Neural progenitor cell (in vitro differentiated cells): ENCODE measurements around the gene CNTNAP2. TPM values are rescaled to one million over a fixed set of nuclear protein-coding genes. Genes with fewer than 3 reads are reported as not detected.

ENCODE experiments used
- DNase-seq: peaks from one replicate; pipeline ENCODE4 v3.0.0-alpha.2; 2016; ENCODE audit warnings: low spot score
- H2AFZ ChIP-seq: fragments of 200-600 bp; sonication (generic); replicated peaks from 2 replicates; pipeline ENCODE4 v1.6.1; 2016; ENCODE audit warnings: antibody characterized with exemption
- H3F3A ChIP-seq: fragments of 200-600 bp; sonication (generic); 2 replicates; pipeline ENCODE4 v1.6.1; 2016; ENCODE audit warnings: antibody characterized with exemption, low read depth
- H3K27ac ChIP-seq: fragments of 200-600 bp; sonication (generic); 2 replicates; pipeline ENCODE4 v1.5.1; 2016; ENCODE audit warnings: mild to moderate bottlenecking
- H3K27me3 ChIP-seq: fragments of 200-600 bp; sonication (generic); 2 replicates; pipeline ENCODE4 v1.6.1; 2016; ENCODE audit warnings: mild to moderate bottlenecking, moderate library complexity
- H3K36me3 ChIP-seq: fragments of 200-600 bp; sonication (generic); 2 replicates; pipeline ENCODE4 v1.5.1; 2016
- H3K4me1 ChIP-seq: fragments of 200-600 bp; sonication (generic); 2 replicates; pipeline ENCODE4 v1.6.1; 2016; ENCODE audit warnings: mixed run types
- H3K4me2 ChIP-seq: fragments of 200-600 bp; sonication (generic); 2 replicates; pipeline ENCODE4 v1.6.1; 2016
- H3K4me3 ChIP-seq: fragments of 200-600 bp; sonication (generic); 2 replicates; pipeline ENCODE4 v1.5.1; 2016
- H3K79me2 ChIP-seq: fragments of 200-600 bp; sonication (generic); 2 replicates; pipeline ENCODE4 v1.6.1; 2016; ENCODE audit warnings: low read depth
- H3K9ac ChIP-seq: fragments of 200-600 bp; sonication (generic); 2 replicates; pipeline ENCODE4 v1.6.1; 2016
- H3K9me3 ChIP-seq: fragments of 200-600 bp; sonication (generic); 2 replicates; pipeline ENCODE4 v1.5.1; 2016; ENCODE audit warnings: low read depth
- H4K20me1 ChIP-seq: fragments of 200-600 bp; sonication (generic); 2 replicates; pipeline ENCODE4 v1.6.1; 2016; ENCODE audit warnings: low read depth
- H3K27ac Mint-ChIP-seq: 3 replicates; pipeline ENCODE4 v1.8.0; 2021; ENCODE audit warnings: mixed read lengths
- H3K27me3 Mint-ChIP-seq: 2 replicates; pipeline ENCODE4 v1.8.0; 2022; ENCODE audit warnings: low read depth, mild to moderate bottlenecking, inconsistent platforms, moderate library complexity, mixed read lengths; ENCODE audit not compliant: insufficient read depth
- H3K36me3 Mint-ChIP-seq: 3 replicates; pipeline ENCODE4 v1.8.0; 2021; ENCODE audit warnings: mixed read lengths
- H3K4me1 Mint-ChIP-seq: 3 replicates; pipeline ENCODE4 v1.8.0; 2021; ENCODE audit warnings: mixed read lengths
- H3K4me3 Mint-ChIP-seq: 3 replicates; pipeline ENCODE4 v1.8.0; 2021; ENCODE audit warnings: mild to moderate bottlenecking, moderate library complexity, mixed read lengths
- H3K9me3 Mint-ChIP-seq: 3 replicates; pipeline ENCODE4 v1.8.0; 2020; ENCODE audit warnings: mixed read lengths
- EZH2 ChIP-seq: fragments of 200-600 bp; sonication (generic); IDR thresholded peaks from 2 replicates; pipeline ENCODE4 v1.6.1; 2017; ENCODE audit warnings: antibody characterized with exemption, mild to moderate bottlenecking, moderate library complexity
- EZH2phosphoT487 ChIP-seq: fragments of 200-600 bp; sonication (generic); IDR thresholded peaks from 2 replicates; pipeline ENCODE4 v1.6.1; 2017; ENCODE audit warnings: antibody characterized with exemption
- total RNA-seq: library from RNA; depleted of rRNA; stranded (reverse); fragments of >200 nt; gene quantifications from 2 replicates; pipeline ENCODE4 v1.2.3, GENCODE V29; 2015; ENCODE audit warnings: low replicate concordance
- TF ChIP-seq, protein P1 (sequence below): fragments of 200-600 bp; sonication (generic); IDR thresholded peaks from 2 replicates; pipeline ENCODE4 v1.5.1; 2017; ENCODE audit warnings: antibody characterized with exemption, mild to moderate bottlenecking

CNTNAP2 gene
- total RNA-seq, 1 donor from 2014 or later, result 126 TPM

DNA sequence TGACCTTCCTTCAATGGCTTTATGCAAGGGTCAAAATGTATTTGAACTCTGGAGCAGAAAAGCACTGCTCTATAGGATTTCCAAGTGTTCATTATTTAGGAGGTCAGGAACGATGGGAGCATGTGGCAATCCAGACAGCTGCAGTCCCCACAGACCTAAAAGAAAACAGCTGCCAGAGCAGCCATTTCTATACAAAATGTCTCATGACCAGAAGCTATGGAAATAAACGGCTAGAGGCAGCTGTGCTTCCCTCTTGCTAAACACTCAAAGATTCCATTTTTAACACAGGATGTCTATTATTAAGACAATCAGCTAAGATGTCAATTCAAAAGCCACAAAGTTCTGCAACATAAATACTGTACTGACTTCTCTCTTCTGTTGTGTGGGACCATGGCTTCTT lies 1594.8 kb downstream of the CNTNAP2 start:
- no peak overlapping the region for H3K27ac Mint-ChIP-seq
- Histone ChIP-seq H2AFZ (no peak overlapping the region), H3K36me3 (no peaks in the 10 kb centered on the region), H3K9me3 (no peaks in the 10 kb centered on the region), H3F3A (no peaks in the 10 kb centered on the region), H4K20me1 (no peaks in the 10 kb centered on the region), H3K9ac (no peak overlapping the region), H3K27ac (no peak overlapping the region), H3K27me3 (no peaks in the 10 kb centered on the region), H3K4me2 (no peak overlapping the region), H3K4me1 (no peaks in the 10 kb centered on the region), H3K79me2 (no peaks in the 10 kb centered on the region), H3K4me3 (no peak overlapping the region)
- H3K27me3 Mint-ChIP-seq, result peaks cover 6% of the 10 kb centered on the region
- no peaks in the 10 kb centered on the region for H3K36me3 Mint-ChIP-seq
- H3K4me3 Mint-ChIP-seq, result no peak overlapping the region
- H3K9me3 Mint-ChIP-seq, result peaks cover 12% of the 10 kb centered on the region
- no peak for DNase-seq
- no peaks in the 10 kb centered on the region for H3K4me1 Mint-ChIP-seq
- TF ChIP-seq, protein P1, sequence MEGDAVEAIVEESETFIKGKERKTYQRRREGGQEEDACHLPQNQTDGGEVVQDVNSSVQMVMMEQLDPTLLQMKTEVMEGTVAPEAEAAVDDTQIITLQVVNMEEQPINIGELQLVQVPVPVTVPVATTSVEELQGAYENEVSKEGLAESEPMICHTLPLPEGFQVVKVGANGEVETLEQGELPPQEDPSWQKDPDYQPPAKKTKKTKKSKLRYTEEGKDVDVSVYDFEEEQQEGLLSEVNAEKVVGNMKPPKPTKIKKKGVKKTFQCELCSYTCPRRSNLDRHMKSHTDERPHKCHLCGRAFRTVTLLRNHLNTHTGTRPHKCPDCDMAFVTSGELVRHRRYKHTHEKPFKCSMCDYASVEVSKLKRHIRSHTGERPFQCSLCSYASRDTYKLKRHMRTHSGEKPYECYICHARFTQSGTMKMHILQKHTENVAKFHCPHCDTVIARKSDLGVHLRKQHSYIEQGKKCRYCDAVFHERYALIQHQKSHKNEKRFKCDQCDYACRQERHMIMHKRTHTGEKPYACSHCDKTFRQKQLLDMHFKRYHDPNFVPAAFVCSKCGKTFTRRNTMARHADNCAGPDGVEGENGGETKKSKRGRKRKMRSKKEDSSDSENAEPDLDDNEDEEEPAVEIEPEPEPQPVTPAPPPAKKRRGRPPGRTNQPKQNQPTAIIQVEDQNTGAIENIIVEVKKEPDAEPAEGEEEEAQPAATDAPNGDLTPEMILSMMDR, result no peak
- TF ChIP-seq EZH2 (no peak), EZH2phosphoT487 (no peak)

GRCh38 chr7:147721962-147722830 lies 1605.6 kb downstream of the CNTNAP2 start:
- Mint-ChIP-seq H3K27ac (no peak overlapping the region), H3K4me1 (no peaks in the 10 kb centered on the region), H3K9me3 (no peaks in the 10 kb centered on the region), H3K4me3 (no peak overlapping the region), H3K36me3 (no peaks in the 10 kb centered on the region), H3K27me3 (peaks cover 3% of the 10 kb centered on the region)
- no peak for DNase-seq
- H3K79me2 ChIP-seq, result no peaks in the 10 kb centered on the region
- no peak overlapping the region for H2AFZ ChIP-seq
- no peaks in the 10 kb centered on the region for H3F3A ChIP-seq
- no peaks in the 10 kb centered on the region for H3K9me3 ChIP-seq
- no peak overlapping the region for H3K4me2 ChIP-seq
- no peak overlapping the region for H3K4me3 ChIP-seq
- H4K20me1 ChIP-seq, result no peaks in the 10 kb centered on the region
- no peaks in the 10 kb centered on the region for H3K4me1 ChIP-seq
- TF ChIP-seq, protein P1, result no peak
- TF ChIP-seq EZH2phosphoT487 (no peak), EZH2 (no peak)
- no peaks in the 10 kb centered on the region for H3K36me3 ChIP-seq
- no peaks in the 10 kb centered on the region for H3K27me3 ChIP-seq
- H3K27ac ChIP-seq, result no peak overlapping the region
- no peak overlapping the region for H3K9ac ChIP-seq

GRCh38 chr7:147723536-147723935 lies 1606.9 kb downstream of the CNTNAP2 start:
- no peak overlapping the region for H3K4me3 ChIP-seq
- H3K27ac ChIP-seq, result no peak overlapping the region
- no peaks in the 10 kb centered on the region for H3F3A ChIP-seq
- Mint-ChIP-seq H3K36me3 (no peaks in the 10 kb centered on the region), H3K27me3 (peaks cover 3% of the 10 kb centered on the region), H3K27ac (no peak overlapping the region), H3K4me3 (no peak overlapping the region), H3K9me3 (no peaks in the 10 kb centered on the region), H3K4me1 (no peaks in the 10 kb centered on the region)
- no peak overlapping the region for H2AFZ ChIP-seq
- TF ChIP-seq, protein P1, result no peak
- no peak for TF ChIP-seq EZH2
- no peak for TF ChIP-seq EZH2phosphoT487
- H3K9ac ChIP-seq, result no peak overlapping the region
- no peak overlapping the region for H3K4me2 ChIP-seq
- no peaks in the 10 kb centered on the region for H3K9me3 ChIP-seq
- no peaks in the 10 kb centered on the region for H3K36me3 ChIP-seq
- no peaks in the 10 kb centered on the region for H3K4me1 ChIP-seq
- H4K20me1 ChIP-seq, result no peaks in the 10 kb centered on the region
- DNase-seq, result no peak
- no peaks in the 10 kb centered on the region for H3K79me2 ChIP-seq
- no peaks in the 10 kb centered on the region for H3K27me3 ChIP-seq
